Measurements from ENCODE around the gene SRRM5.

The SRRM5 gene

GRCh38 chr19:43658001-43658400 lies 46.1 kb downstream of the SRRM5 start:
- Histone ChIP-seq H3K27ac (ENCODE audit: low read depth, low read length) (no peak overlapping the region), H3K36me3 (ENCODE audit: control insufficient read depth, insufficient read depth, low read length) (peaks cover 32% of the 10 kb centered on the region), H3K27me3 (ENCODE audit: control insufficient read depth, insufficient read depth, low read length) (no peaks in the 10 kb centered on the region), H3K9ac (ENCODE audit: low read length) (no peak overlapping the region), H3K4me1 (ENCODE audit: control insufficient read depth, insufficient read depth, low read length) (no peaks in the 10 kb centered on the region), H3K4me3 (ENCODE audit: low read depth, low read length) (no peak overlapping the region), H3K9me3 (ENCODE audit: control insufficient read depth, insufficient read depth, low read depth, low read length) (no peaks in the 10 kb centered on the region)

DNA sequence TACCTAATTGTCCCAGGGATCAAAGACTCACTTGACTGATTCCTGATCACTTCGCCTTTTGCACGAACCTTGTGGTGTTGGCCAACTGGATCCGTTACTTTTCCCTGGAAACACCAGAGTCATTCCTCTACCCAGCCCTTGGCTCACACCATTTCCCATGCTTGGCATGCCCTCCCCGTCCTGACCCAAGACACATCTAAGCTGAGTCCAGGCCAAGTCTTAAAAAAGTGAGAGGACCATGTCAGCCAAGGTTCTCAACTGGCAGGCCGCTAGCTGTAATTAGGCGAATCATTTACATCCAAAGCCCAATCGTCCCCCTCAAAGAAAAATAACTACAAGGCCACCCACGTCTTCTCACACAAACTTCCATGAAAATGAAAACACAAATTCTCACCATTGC lies 46.6 kb downstream of the SRRM5 start:
- Histone ChIP-seq H3K9me3 (ENCODE audit: control insufficient read depth, insufficient read depth, low read depth, low read length) (no peaks in the 10 kb centered on the region), H3K4me1 (ENCODE audit: control insufficient read depth, insufficient read depth, low read length) (no peaks in the 10 kb centered on the region), H3K36me3 (ENCODE audit: control insufficient read depth, insufficient read depth, low read length) (peaks cover 31% of the 10 kb centered on the region), H3K27me3 (ENCODE audit: control insufficient read depth, insufficient read depth, low read length) (no peaks in the 10 kb centered on the region), H3K27ac (ENCODE audit: low read depth, low read length) (no peak overlapping the region), H3K9ac (ENCODE audit: low read length) (no peak overlapping the region), H3K4me3 (ENCODE audit: low read depth, low read length) (no peak overlapping the region)

DNA sequence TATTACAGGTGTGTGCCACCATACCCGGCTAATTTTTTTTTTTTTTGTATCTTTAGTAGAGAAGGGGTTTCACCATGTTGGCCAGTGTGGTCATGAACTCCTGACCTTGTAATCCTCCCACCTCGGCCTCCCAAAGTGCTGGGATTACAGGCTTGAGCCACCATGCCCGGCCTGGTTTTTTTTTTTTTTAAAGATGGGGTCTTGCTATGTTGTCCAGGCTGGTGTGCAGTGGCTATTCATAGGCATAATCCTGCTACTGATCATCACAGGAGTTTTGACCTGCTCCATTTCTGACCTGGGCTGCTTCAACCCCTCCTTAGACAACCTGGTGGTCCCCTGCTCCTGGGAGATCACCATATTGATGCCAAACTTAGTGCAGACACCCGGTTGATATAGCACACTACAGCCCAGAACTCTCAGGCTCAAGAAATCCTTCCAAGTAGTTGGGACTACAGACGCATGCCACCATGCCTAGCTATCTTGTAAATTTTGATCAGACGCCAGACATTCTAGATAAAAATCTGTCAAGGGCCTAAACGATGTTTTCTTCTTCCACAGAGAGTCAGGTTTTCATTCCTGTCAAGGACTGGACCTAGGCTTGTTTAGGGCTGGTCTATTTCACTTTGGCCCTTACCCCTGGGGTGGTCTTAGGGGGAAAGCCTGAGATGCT lies 48.5 kb downstream of the SRRM5 start:
- no peaks in the 10 kb centered on the region for H3K27me3 ChIP-seq (ENCODE audit: control insufficient read depth, insufficient read depth, low read length)
- no peak overlapping the region for H3K4me3 ChIP-seq (ENCODE audit: low read depth, low read length)
- no peaks in the 10 kb centered on the region for H3K9me3 ChIP-seq (ENCODE audit: control insufficient read depth, insufficient read depth, low read depth, low read length)
- H3K27ac ChIP-seq (ENCODE audit: low read depth, low read length), result no peak overlapping the region
- H3K4me1 ChIP-seq (ENCODE audit: control insufficient read depth, insufficient read depth, low read length), result no peaks in the 10 kb centered on the region
- no peak overlapping the region for H3K9ac ChIP-seq (ENCODE audit: low read length)
- H3K36me3 ChIP-seq (ENCODE audit: control insufficient read depth, insufficient read depth, low read length), result peaks cover 31% of the 10 kb centered on the region

- no peaks in the 10 kb centered on the region for H3K4me1 ChIP-seq (ENCODE audit: control insufficient read depth, insufficient read depth, low read length)
- no peak overlapping the region for H3K9ac ChIP-seq (ENCODE audit: low read length)
- no peaks in the 10 kb centered on the region for H3K9me3 ChIP-seq (ENCODE audit: control insufficient read depth, insufficient read depth, low read depth, low read length)
- H3K27ac ChIP-seq (ENCODE audit: low read depth, low read length), result no peak overlapping the region
- H3K27me3 ChIP-seq (ENCODE audit: control insufficient read depth, insufficient read depth, low read length), result no peaks in the 10 kb centered on the region
- H3K4me3 ChIP-seq (ENCODE audit: low read depth, low read length), result no peak overlapping the region
- H3K36me3 ChIP-seq (ENCODE audit: control insufficient read depth, insufficient read depth, low read length), result peaks cover 29% of the 10 kb centered on the region
Measured at GRCh38 chr19:43660971-43661360, 49.1 kb downstream of the SRRM5 start.

GRCh38 chr19:43662487-43662886 lies 50.6 kb downstream of the SRRM5 start:
- Histone ChIP-seq H3K9me3 (ENCODE audit: control insufficient read depth, insufficient read depth, low read depth, low read length) (no peaks in the 10 kb centered on the region), H3K36me3 (ENCODE audit: control insufficient read depth, insufficient read depth, low read length) (peaks cover 23% of the 10 kb centered on the region), H3K4me3 (ENCODE audit: low read depth, low read length) (no peak overlapping the region), H3K27me3 (ENCODE audit: control insufficient read depth, insufficient read depth, low read length) (no peaks in the 10 kb centered on the region), H3K4me1 (ENCODE audit: control insufficient read depth, insufficient read depth, low read length) (peaks cover 6% of the 10 kb centered on the region), H3K27ac (ENCODE audit: low read depth, low read length) (no peak overlapping the region), H3K9ac (ENCODE audit: low read length) (no peak overlapping the region)

DNA sequence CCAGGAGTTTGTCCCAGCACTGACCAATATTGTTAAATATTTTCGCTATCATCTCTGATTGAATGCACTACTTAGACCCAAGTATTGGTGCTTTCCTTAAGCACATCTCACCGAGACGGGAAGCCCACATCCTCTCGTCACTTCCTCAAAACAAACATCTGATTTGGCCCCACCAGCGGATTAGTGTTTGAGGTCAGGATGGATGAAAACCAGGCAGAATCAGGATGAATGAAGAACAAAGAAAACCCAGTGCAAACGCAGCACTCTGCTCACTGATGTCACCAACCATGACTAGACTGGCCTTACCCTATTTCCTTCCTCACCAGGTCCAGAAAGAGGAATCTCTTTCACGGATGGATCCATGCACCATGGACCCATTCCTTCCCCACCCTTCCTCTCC lies 52.1 kb downstream of the SRRM5 start:
- H3K4me1 ChIP-seq (ENCODE audit: control insufficient read depth, insufficient read depth, low read length), result peaks cover 9% of the 10 kb centered on the region
- H3K9me3 ChIP-seq (ENCODE audit: control insufficient read depth, insufficient read depth, low read depth, low read length), result no peaks in the 10 kb centered on the region
- no peak overlapping the region for H3K27ac ChIP-seq (ENCODE audit: low read depth, low read length)
- no peak overlapping the region for H3K4me3 ChIP-seq (ENCODE audit: low read depth, low read length)
- no peak overlapping the region for H3K9ac ChIP-seq (ENCODE audit: low read length)
- peaks cover 23% of the 10 kb centered on the region for H3K36me3 ChIP-seq (ENCODE audit: control insufficient read depth, insufficient read depth, low read length)
- no peaks in the 10 kb centered on the region for H3K27me3 ChIP-seq (ENCODE audit: control insufficient read depth, insufficient read depth, low read length)

Measured in HUES6 (cell line).